ENCODE measurements around the gene ANP32E.
"Not testable (repeated sequence)": the region's sequence is repeated elsewhere in the genome, so short reads cannot be mapped to it uniquely, and the experiment has no call there.

ANP32E gene

DNA sequence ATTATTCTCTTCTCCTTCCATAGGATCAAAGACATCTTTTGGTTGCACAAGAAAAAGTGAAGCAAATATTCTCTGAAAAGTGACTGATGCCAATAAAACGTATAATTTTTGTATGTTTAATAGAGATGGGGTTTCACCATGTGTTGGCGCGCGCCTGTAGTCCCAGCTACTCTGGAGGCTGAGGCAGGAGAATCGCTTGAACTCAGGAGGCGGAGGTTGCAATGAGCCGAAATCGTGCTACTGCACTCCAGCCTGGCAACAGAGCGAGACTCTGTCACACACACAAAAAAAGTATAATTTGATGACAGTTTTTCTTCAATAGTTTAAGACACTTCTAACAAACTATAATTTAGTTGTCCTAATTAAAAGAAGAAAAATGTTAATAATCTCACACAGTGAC is 23.8 kb downstream of the ANP32E start:
- no peak for DNase-seq

DNA sequence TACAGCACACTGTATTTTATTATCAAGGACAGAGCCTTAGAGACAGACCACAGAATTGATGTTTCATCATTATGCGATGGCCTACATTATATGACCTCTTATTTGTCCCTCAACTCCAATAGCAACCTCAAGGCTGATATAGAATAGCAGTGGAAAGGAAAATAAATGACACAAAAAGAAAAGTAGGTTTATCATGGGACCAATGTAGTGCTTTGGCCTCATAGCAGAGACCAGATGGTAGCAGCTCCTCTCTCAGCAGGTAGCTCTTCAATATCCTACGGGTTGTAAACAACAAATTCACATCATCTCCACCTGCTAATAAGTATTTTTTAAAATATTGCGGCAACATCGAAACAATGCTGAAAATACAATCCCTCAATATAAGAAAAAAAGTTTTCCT is 25.2 kb downstream of the ANP32E start:
- no peak for DNase-seq

DNA sequence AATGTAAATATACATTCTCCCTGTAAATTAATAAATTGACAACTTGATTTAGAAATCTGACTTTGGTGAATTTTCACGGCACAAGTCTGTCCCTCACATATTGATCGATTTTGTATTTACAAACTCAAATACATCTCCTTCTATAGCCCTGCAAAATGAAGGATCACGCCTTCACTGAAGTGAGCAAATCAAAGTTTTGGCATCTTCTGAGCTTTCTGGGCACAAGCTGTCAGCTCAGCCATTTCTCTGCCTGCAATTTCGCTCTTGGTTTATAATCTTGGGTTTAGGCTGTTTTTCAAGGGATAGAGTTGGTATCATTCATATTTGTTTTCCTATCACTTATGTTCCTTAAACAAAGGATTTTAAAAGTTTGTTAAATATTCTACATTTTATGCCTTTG is 25.8 kb downstream of the ANP32E start:
- no peak for DNase-seq

DNA sequence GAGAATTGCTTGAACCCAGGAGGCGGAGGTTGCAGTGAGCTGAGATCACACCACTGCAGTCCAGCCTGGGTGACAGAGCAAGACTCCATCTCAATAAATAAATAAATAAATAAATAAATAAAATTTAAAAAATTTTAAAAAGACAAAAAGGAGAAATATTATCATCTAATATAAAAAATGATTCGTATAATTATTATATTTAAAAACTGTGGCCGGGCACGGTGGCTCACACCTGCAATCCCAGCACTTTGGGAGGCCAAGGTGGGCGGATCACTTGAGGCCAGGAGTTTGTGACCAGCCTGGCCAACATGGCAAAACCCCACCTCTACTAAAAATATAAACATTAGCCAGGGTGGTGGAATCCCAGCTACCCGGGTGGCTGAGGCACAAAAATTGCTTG is 27.5 kb downstream of the ANP32E start:
- not testable (repeated sequence) for DNase-seq

DNA sequence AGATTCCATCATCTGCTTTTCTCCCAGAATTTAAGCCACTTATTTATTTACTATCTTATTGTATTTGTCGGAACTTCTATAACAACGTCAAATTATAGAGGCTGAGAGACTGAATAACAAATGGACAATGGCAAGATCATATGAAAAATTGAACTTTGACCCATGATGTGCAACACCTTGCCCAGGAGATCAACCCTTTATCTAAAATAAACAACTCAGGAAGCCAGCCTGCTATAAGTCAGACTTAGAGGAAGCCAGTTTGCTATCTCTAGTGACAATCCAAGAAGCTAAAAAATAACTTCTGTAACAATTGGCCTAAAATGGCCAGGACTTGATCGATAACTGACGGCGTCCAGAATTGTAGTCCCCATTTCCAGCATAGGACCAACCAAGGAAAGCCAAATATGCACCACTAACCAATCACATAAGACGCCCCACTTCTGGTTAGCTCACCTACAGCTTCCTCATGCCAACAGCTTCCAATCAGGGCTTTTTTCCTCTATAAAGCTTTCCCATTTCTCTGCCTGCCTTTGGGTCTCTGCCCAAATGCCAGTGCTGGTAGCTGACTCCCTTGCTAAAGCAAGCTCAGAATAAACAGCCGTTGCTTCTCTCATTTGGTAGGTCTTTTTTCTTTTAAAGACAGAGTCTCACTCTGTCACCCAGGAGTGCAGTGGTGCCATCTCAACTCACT is 28.5 kb downstream of the ANP32E start:
- DNase-seq, result no peak

DNA sequence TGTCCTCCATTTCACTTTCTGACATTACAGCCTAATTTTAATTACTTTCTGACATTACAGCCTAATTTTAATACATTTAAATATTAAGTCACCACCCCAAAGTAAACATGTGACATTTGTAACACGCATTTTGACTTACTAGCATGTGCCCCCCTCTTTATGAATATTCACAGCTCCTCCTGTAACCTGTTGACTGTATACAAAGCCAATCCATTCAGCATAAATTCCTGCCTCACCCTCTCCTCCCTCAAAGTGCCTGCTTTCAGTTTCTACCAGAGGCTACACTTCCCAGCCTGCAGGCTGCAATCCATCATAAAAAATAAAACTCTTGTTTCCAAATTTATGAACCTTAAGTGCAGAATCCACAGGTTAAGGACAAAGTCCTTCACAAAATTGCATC is 39.5 kb downstream of the ANP32E start:
- DNase-seq, result no peak

DNA sequence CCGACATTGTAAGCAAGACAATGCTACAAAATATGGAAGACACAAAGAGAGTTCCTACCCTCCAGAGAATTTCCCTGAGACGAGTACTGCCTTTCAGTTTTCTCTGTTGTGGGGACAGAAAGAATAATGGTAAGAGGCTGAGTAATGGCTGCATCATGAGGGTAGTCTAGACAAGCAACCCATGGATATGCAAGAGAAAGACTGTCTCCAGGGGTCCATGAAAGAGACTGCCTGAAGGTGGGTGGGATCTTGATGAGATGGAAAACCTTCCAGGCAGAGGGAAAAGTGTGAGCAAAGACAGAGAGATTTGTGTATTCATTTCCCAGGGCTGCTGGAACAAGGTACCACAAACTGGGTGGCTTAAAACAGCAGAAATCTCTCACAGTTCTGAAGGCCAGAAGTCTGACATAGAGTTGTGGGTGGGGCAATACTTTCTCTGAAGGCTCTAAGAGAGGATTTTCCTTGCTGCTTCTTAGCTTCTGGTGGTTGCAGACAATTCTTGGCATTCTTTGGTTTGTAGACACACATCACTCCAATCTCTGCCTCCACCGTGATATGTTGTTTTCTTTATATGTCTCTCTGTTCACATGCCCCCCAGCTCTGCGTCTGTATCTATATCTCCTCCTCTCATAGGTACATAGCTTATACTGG is 41.4 kb downstream of the ANP32E start:
- no peak for DNase-seq

DNA sequence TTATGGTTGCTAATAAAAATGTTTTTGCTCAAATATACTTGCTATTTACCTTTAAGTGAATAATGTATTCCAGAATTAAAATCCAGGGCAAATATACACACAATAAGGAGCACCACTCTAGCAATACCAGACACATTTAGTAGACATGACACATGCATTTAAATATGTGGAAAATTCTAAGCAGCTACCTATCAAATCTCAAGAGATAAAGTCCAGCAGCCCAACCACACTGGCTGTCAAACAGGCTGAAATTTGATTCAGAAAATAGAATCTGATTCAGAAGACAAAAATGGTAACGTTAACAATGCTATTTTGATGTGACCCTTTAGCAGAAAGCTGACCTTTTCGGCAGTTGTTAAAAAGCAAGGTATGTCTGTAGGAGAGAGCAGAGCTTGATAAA is 43.9 kb downstream of the ANP32E start:
- DNase-seq, result no peak

DNA sequence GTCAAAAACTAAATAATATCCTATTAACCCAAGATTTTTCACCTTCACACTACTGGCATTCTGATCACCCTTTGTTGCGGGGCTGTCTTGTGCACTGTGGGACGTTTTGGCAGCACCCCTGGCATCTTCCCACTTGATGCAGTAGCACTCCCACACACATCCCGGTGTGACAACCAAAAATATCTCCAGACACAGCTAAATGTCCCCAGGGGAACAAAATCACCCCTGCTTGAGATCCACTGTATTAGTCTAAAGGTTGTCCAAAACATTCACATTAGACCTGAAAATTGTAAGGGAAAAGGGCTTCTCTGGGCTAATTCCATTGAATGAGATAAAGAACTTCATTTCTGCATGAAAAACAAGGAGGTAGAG is 48.4 kb downstream of the ANP32E start:
- no peak for DNase-seq

DNA sequence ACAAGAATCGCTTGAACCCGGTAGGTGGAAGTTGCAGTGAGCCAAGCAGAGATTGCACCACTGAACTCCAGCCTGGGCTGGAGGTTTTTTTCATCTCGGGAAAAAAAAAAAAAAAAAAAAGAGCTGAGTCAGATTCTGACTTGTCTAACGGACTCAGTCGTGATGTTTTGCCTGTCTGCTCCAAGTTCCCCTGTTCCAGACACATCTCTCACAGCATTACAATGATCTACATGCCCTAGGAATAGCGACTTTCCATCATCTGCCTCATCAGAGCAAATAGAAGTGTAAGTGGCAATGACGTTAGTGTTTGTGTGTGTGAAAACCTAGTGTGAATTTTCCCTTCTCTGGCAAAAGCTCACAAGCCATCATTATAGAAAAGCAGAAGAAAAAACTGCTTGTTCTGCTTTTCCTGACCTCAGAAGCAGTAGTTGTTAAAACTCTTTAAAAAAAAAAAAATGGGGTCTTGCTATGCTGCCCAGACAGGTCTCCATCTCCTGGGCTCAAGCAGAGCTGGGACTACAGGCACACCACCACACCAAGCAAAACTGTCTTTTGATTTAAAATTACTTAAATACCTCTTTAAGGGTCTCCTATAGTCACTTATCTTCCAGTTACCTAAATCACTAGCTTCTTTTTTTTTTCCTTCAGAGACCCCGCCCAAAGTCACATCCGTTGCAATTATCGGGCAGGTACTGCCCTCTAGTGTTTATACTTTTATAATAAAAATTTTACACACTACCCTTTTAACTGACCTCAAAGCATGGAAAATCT is 48.9 kb downstream of the ANP32E start:
- peak; percentile 93 for DNase-seq

DNA sequence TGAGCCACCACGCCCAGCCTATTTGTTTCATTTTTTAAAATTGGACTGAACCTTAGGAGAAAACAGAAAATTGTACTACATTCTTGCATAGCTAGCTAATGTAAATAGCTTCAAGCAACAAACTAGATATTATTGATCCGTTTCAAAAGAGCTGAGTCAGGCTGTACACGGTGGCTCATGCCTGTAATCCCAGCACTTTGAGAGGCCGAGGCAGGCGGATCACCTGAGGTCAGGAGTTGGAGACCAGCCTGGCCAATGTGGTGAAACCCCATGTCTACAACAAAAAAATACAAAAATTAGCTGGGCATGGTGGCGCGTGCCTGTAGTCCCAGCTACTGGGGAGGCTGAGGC is 49.5 kb downstream of the ANP32E start:
- DNase-seq, result not testable (repeated sequence)

DNA sequence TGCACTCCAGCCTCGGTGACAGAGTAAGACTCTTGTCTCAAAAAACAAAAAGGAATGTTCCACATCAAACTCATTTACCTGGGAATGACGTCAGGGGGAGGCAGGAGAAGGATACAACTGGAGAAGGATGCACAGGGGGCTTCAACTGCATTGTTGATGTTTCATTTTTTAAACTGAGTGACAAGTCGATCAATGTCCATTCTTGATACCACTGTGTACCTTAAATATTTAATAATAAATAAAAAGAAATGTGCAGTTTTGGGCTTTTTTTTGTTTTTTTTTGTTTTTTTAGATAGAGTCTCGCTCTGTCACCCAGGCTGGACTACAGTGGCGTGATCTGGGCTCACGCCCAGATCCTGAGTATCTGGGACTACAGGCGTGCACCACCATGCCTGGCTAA is 50.4 kb downstream of the ANP32E start:
- no peak for DNase-seq

DNA sequence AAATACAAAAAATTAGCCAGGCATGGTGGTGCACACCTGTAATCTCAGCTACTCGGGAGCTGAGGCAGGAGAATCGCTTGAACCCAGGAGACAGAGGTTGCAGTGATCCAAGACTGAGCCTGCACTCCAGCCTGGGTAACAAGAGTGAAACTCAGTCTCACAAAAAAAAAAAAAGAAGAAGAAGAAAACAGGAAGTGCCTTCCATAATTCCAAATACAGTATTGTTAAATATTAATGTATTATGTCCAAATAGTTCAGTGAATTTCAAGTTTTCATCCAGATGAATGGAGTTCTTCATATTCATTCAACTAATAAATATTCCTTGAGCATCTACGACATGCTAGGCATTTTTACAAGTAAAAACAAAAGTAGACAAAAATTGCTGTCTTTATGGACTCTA is 52.9 kb downstream of the ANP32E start:
- DNase-seq, result no peak

DNA sequence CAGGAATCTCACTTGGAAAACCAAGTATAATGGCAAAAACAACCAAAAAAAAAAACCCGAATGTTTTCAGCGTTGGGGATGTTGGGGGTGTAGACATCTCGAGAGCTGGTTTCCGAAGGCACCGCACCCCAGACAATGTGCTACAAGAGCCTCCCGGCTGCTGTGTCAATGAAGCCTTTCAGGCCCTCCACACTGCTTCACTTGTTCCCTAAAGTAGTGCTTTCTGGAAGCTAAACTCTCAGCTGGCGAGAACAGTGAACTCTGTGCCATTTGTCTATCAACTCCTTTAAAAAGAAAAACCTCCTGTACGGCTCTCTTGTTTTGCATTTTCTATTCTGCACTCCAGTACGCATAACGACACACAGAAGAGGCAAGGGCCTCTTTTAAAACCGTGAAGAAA is 53.7 kb downstream of the ANP32E start:
- DNase-seq, result no peak

DNA sequence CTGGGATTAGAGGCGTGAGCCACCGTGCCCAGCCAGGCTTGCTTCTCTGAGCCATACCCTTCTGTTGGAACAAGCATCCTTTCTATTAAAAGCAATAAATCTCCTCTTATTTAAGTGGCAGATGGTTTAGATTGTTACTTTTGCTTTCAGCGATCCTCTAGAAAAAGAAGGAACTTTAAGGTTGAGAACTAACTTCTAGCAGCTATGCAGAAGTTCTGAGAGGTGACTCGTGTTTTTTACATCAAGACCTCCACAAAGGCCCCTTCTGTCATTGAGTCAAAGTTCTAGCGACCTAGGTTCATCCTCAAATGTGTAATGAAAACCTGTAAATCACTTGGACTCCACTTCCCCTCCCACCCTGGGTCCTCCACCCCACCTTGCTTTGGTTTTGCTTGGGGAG is 55.4 kb downstream of the ANP32E start:
- no peak for DNase-seq

DNA sequence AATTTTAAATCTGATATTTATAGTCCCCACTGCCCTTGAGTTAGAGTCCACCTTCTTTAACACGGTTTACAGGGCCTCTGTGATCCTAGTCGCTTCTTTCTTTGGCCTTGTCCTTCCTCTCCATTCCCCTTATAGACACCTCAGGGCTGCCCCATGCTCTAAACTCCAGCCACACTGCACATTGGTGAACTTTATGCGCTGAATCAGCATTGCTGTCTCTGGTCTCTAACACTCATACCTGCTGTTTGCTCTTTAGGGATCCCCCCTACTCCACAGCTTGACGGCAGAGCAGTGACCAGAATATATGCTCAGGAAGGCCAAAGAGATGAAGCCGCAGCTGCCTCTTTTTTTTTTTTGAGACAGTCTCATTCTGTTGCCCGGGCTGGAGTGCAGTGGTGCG is 56.0 kb downstream of the ANP32E start:
- DNase-seq, result no peak

DNA sequence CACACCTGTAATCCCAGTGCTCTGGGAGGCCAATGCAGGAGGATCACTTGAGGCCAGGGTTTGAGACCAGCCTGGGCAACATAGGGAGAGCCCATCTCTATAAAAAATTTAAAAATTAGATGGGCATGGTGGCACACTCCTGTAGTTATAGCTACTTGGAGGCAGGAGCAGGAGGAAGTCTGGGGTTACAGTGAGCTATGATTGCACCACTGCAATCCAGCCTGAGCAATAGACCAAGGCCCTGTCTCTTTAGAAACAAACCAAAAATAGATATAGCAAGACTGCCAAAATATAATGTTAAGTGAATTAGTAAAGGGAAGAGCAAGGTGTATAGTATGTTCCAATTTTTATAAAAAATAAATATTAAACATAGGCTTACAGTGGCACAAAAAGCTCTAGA is 57.4 kb downstream of the ANP32E start:
- no peak for DNase-seq

DNA sequence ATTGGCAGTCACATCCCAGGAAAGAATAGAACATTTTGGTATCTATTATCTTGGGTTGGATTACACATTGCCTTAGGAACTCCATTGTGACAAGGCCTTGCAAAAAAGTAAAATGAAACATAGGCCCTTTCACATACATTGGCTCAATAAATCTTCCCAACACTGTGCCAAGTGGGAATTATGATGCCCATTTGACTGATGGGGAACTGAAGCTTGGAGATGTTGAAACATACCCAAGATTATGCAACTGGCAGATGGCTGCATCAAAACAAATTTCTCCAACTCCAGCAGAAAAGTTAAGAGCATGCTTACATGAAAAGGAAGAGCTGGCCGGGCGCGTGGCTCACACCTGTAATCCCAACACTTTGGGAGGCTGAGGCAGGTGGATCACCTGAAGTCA is 59.3 kb downstream of the ANP32E start:
- no peak for DNase-seq

DNA sequence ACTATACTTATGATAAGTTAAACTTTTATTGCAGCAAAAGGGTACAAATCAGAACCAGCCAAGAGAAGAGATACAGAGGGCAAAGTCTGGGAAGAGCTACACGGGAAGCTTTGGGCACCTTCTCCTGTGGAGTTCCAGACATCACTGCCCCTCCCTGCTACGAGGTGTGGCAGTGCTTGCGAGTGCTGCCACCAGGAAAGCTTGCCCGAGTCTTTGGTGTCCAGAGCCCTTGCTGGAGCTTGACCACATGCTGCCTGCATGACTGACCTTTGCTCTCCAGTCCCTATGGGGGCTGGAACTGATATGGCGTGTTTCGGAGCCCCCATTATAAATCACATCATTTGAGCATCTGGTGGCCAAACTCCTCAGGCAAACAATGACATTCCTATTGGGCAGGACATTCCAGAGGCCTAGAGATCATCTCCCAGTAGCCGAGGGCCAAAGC is 62.7 kb downstream of the ANP32E start:
- no peak for DNase-seq

DNA sequence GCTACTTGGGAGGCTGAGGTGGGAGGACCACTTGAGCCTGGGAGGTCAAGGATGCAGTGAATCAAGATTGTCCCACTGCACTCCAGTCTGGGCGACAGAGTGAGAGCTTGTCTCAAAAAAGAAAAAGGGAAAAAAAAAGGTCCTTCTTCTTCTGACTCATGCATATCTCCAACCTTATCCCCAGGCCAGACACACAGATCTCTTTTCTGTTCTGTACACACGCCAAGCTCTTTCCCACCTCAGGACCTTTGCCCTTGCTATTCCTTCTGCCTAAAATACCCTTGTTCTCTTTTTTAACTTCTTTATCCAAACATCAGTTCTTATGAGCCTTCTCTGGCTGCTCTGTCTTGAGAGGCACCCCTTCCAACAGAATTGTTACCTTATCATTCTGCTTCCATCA is 64.1 kb downstream of the ANP32E start:
- peak; percentile 52 for DNase-seq

DNA sequence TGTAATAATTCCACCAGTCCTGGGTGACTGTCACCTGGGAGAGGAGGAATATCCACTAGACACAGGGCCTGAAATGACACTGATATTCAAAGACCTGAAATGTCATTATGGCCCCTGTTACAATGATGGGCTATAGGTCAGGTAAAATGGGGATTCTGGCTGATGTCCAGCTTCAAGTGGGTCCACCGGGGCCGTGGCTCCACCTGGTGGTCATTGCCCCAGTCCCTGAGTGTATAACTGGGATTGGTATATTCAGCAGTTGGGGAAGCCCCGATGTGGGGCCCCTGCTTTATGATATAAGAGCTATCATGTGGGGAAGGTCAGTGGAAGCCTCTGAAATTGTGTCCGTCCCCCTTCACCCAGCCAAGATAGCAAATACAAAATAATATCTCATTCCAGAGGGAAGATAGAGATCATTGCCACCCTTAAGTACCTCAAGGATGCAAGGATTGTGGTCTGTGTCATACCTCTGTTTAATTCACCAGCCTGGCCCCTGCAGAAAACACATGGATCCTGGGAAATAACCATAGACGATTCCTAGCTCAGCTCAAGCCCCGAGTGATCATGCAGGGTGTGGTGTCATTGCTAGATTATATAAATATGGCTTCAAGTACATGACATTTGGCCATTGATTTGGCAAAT is 66.8 kb downstream of the ANP32E start:
- DNase-seq, result peak; percentile 88

Data from OCI-M1 (cell line).